Measurements from ENCODE around the gene SORBS1.

SORBS1 gene

DNA sequence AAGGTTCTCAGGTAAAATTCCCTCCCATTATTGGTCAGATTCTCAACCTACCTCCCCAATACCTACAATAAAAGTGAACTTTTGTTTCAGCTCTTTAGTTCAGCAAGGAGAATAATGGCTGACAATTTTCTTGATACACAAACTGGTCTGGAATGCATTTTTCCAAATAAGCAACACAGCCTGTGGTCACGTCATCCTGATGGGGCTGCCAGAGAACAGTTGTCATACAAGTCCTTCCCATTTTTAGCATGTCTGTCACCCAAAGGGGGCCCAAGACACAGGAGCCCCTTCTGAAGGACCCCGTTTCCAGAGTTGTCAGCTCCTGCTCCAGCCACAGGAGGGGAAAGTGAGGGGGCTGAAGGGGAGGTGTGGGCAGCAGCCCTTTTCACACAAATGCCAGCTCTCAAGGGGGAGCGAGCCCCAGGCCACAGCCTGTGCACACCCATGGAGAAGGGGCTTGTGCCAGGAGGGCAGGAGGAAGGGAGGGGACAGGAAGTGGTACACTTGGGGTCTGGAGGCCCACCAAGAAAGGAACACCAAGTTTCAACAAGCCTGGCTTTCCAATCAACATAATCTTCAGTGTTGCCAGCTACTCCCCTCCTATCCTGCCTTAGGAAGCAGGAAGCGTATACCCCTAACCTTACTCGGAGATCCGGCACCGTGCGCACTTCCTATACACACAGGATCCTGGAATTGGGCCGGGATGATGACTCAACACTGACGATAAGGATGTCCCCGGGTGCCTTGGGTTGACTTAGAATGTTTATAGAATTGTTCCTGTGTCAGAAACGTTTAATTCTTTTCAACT lies 227.0 kb downstream of the SORBS1 start:
- no peaks in the 10 kb centered on the region for H3K4me1 ChIP-seq (ENCODE audit: control insufficient read depth, insufficient read depth, low read length, poor library complexity, severe bottlenecking)
- no peak for DNase-seq
- no peaks in the 10 kb centered on the region for H3K27me3 ChIP-seq (replicated peaks; ENCODE audit: control insufficient read depth, insufficient read depth, low read length, poor library complexity, severe bottlenecking)
- no peaks in the 10 kb centered on the region for H3K9me3 ChIP-seq (ENCODE audit: control insufficient read depth, low read length)
- H3K27ac ChIP-seq (ENCODE audit: insufficient read depth, low read length, poor library complexity, severe bottlenecking): no peak overlapping the region
- H3K4me3 ChIP-seq (ENCODE audit: insufficient read depth, low read depth, low read length, poor library complexity, severe bottlenecking): no peak overlapping the region
- H3K36me3 ChIP-seq (ENCODE audit: control insufficient read depth, insufficient read depth, low read length): no peaks in the 10 kb centered on the region

DNA sequence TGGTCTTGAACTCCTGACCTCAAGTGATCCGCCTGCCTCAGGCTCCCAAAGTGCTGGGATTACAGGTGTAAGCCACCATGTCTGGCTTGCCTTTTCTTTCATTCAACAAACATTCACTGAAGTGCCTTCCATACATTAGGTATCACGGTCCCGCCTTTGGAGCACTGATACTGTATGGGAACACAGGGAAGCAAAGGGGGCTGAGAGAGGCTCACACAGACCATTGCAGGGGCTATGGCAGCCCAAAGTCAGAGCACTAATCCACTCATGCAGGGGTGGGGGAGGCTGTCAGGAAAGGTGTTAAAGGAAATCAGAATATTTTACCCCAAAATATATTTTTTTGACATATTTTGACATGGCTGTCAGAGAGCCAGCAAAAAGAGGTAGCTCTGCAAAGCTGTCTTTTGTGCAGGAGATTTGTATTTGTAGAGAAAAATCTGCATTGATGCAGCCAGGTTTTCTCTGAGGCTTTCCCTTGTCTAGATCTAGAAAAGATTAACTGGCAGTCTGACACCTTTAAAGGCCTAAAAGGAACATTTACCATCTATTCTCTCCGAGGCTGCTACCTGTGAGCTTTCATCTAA lies 228.4 kb downstream of the SORBS1 start:
- DNase-seq: no peak
- H3K36me3 ChIP-seq (ENCODE audit: control insufficient read depth, insufficient read depth, low read length): no peaks in the 10 kb centered on the region
- no peaks in the 10 kb centered on the region for H3K9me3 ChIP-seq (ENCODE audit: control insufficient read depth, low read length)
- no peak overlapping the region for H3K27ac ChIP-seq (ENCODE audit: insufficient read depth, low read length, poor library complexity, severe bottlenecking)
- H3K27me3 ChIP-seq (replicated peaks; ENCODE audit: control insufficient read depth, insufficient read depth, low read length, poor library complexity, severe bottlenecking): no peaks in the 10 kb centered on the region
- no peak overlapping the region for H3K4me3 ChIP-seq (ENCODE audit: insufficient read depth, low read depth, low read length, poor library complexity, severe bottlenecking)
- no peaks in the 10 kb centered on the region for H3K4me1 ChIP-seq (ENCODE audit: control insufficient read depth, insufficient read depth, low read length, poor library complexity, severe bottlenecking)

- Histone ChIP-seq H3K27me3 (replicated peaks; ENCODE audit: control insufficient read depth, insufficient read depth, low read length, poor library complexity, severe bottlenecking) (no peaks in the 10 kb centered on the region), H3K27ac (ENCODE audit: insufficient read depth, low read length, poor library complexity, severe bottlenecking) (no peak overlapping the region), H3K36me3 (ENCODE audit: control insufficient read depth, insufficient read depth, low read length) (no peaks in the 10 kb centered on the region), H3K9me3 (ENCODE audit: control insufficient read depth, low read length) (no peaks in the 10 kb centered on the region), H3K4me3 (ENCODE audit: insufficient read depth, low read depth, low read length, poor library complexity, severe bottlenecking) (no peak overlapping the region), H3K4me1 (ENCODE audit: control insufficient read depth, insufficient read depth, low read length, poor library complexity, severe bottlenecking) (no peaks in the 10 kb centered on the region)
- DNase-seq: no peak
Measured at GRCh38 chr10:95331596-95332130, 229.5 kb downstream of the SORBS1 start.

DNA sequence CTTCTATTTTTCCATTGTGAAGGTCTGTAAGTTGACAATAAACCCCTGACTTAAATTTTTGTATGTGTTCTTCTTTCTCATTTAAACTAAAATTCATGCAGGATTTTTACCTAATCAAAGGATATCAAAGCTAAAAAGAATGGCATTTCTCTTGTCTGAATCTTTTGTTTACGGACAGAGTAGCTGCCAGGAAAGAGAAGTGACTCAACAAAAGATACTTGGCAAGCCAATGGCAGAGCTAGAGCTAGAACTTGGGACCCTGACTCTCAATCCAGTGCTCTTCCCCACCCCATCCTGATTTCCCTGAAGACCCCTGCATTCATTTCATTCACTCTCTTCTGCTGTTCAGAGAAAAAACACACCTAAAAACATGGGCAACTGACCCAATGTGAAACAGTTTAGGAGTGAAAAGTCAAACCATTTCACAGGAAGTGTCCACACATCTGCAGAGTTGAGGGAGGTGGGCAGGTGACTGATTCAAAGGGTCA lies 230.2 kb downstream of the SORBS1 start:
- no peak overlapping the region for H3K4me3 ChIP-seq (ENCODE audit: insufficient read depth, low read depth, low read length, poor library complexity, severe bottlenecking)
- H3K4me1 ChIP-seq (ENCODE audit: control insufficient read depth, insufficient read depth, low read length, poor library complexity, severe bottlenecking): no peaks in the 10 kb centered on the region
- H3K36me3 ChIP-seq (ENCODE audit: control insufficient read depth, insufficient read depth, low read length): no peaks in the 10 kb centered on the region
- no peak overlapping the region for H3K27ac ChIP-seq (ENCODE audit: insufficient read depth, low read length, poor library complexity, severe bottlenecking)
- no peaks in the 10 kb centered on the region for H3K27me3 ChIP-seq (replicated peaks; ENCODE audit: control insufficient read depth, insufficient read depth, low read length, poor library complexity, severe bottlenecking)
- no peaks in the 10 kb centered on the region for H3K9me3 ChIP-seq (ENCODE audit: control insufficient read depth, low read length)
- no peak for DNase-seq

- H3K4me3 ChIP-seq (ENCODE audit: insufficient read depth, low read depth, low read length, poor library complexity, severe bottlenecking): no peak overlapping the region
- no peak for DNase-seq
- no peaks in the 10 kb centered on the region for H3K9me3 ChIP-seq (ENCODE audit: control insufficient read depth, low read length)
- H3K27ac ChIP-seq (ENCODE audit: insufficient read depth, low read length, poor library complexity, severe bottlenecking): no peak overlapping the region
- H3K36me3 ChIP-seq (ENCODE audit: control insufficient read depth, insufficient read depth, low read length): no peaks in the 10 kb centered on the region
- H3K27me3 ChIP-seq (replicated peaks; ENCODE audit: control insufficient read depth, insufficient read depth, low read length, poor library complexity, severe bottlenecking): no peaks in the 10 kb centered on the region
- H3K4me1 ChIP-seq (ENCODE audit: control insufficient read depth, insufficient read depth, low read length, poor library complexity, severe bottlenecking): no peaks in the 10 kb centered on the region
Measured at GRCh38 chr10:95329296-95329695, 231.9 kb downstream of the SORBS1 start.

DNA sequence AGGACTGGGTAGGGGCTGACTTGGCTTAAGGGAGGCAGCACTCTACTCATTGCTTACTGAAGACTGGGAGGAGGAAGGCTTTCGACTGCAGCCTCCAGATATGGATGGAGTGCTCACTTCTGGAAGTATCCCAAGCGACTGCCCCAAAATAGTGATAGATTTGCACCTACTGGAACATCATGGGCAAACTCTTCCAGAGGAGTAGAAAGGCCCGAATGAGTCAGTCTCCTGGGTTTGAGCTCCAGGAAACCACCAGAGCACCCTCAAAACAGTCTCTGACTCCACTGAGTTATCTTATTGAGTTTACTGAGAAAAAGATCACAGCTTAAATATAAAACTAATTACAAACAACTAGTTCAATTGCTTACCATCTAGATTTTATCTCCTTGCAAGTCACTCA lies 233.2 kb downstream of the SORBS1 start:
- Histone ChIP-seq H3K9me3 (ENCODE audit: control insufficient read depth, low read length) (no peaks in the 10 kb centered on the region), H3K27ac (ENCODE audit: insufficient read depth, low read length, poor library complexity, severe bottlenecking) (no peak overlapping the region), H3K27me3 (replicated peaks; ENCODE audit: control insufficient read depth, insufficient read depth, low read length, poor library complexity, severe bottlenecking) (no peaks in the 10 kb centered on the region), H3K36me3 (ENCODE audit: control insufficient read depth, insufficient read depth, low read length) (no peaks in the 10 kb centered on the region), H3K4me1 (ENCODE audit: control insufficient read depth, insufficient read depth, low read length, poor library complexity, severe bottlenecking) (no peaks in the 10 kb centered on the region), H3K4me3 (ENCODE audit: insufficient read depth, low read depth, low read length, poor library complexity, severe bottlenecking) (no peak overlapping the region)
- DNase-seq: no peak

DNA sequence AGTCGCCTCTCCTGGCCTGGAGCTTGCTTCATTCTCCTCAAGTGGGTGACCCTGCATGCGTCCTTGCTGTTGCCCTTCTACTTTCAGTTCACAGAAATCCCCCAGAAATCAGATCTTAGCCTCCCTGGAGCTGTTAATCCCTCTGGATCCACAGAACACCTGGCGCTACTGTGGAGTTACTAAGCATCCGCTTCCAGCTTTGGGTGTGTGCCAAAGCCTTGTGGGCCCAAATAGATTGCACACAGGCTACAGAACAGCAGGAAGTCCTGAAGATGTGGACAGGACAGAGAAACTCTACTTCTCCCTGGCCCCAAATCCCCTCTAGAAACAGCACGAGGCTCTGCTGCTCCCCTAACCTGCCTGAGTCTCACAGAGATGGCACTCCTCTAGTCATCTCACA lies 233.8 kb downstream of the SORBS1 start:
- Histone ChIP-seq H3K4me1 (ENCODE audit: control insufficient read depth, insufficient read depth, low read length, poor library complexity, severe bottlenecking) (no peaks in the 10 kb centered on the region), H3K36me3 (ENCODE audit: control insufficient read depth, insufficient read depth, low read length) (no peaks in the 10 kb centered on the region), H3K9me3 (ENCODE audit: control insufficient read depth, low read length) (no peaks in the 10 kb centered on the region), H3K27ac (ENCODE audit: insufficient read depth, low read length, poor library complexity, severe bottlenecking) (no peak overlapping the region), H3K4me3 (ENCODE audit: insufficient read depth, low read depth, low read length, poor library complexity, severe bottlenecking) (no peak overlapping the region), H3K27me3 (replicated peaks; ENCODE audit: control insufficient read depth, insufficient read depth, low read length, poor library complexity, severe bottlenecking) (no peaks in the 10 kb centered on the region)
- no peak for DNase-seq

GRCh38 chr10:95326396-95326795 lies 234.8 kb downstream of the SORBS1 start:
- Histone ChIP-seq H3K4me1 (ENCODE audit: control insufficient read depth, insufficient read depth, low read length, poor library complexity, severe bottlenecking) (no peaks in the 10 kb centered on the region), H3K27me3 (replicated peaks; ENCODE audit: control insufficient read depth, insufficient read depth, low read length, poor library complexity, severe bottlenecking) (no peaks in the 10 kb centered on the region)

DNA sequence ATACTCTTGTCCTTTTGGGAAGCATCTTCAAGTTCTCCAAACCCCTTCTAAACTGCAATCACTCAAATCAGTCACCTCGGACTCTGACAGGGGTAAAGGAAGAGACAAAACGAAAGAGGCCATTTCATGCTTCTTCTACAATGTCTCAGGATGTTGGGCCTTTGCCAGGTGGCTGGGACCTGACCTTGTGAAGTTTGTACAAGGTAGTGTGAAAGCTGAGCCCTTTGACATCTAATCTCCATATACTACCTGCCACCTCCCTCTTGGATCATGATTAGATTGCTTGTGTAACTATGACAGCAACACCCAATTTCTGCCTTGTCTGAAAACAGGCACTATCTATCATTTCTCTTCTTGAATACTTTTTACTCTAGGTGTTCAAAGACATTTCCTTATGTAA lies 235.3 kb downstream of the SORBS1 start:
- H3K36me3 ChIP-seq (ENCODE audit: control insufficient read depth, insufficient read depth, low read length): no peaks in the 10 kb centered on the region
- H3K9me3 ChIP-seq (ENCODE audit: control insufficient read depth, low read length): no peaks in the 10 kb centered on the region
- H3K27ac ChIP-seq (ENCODE audit: insufficient read depth, low read length, poor library complexity, severe bottlenecking): no peak overlapping the region
- DNase-seq: no peak
- H3K4me1 ChIP-seq (ENCODE audit: control insufficient read depth, insufficient read depth, low read length, poor library complexity, severe bottlenecking): no peaks in the 10 kb centered on the region
- no peaks in the 10 kb centered on the region for H3K27me3 ChIP-seq (replicated peaks; ENCODE audit: control insufficient read depth, insufficient read depth, low read length, poor library complexity, severe bottlenecking)
- no peak overlapping the region for H3K4me3 ChIP-seq (ENCODE audit: insufficient read depth, low read depth, low read length, poor library complexity, severe bottlenecking)

More at GRCh38 chr10:95326396-95326795, 234.8 kb downstream of the SORBS1 start:
- Histone ChIP-seq H3K9me3 (ENCODE audit: control insufficient read depth, low read length) (no peaks in the 10 kb centered on the region), H3K27ac (ENCODE audit: insufficient read depth, low read length, poor library complexity, severe bottlenecking) (no peak overlapping the region), H3K36me3 (ENCODE audit: control insufficient read depth, insufficient read depth, low read length) (no peaks in the 10 kb centered on the region), H3K4me3 (ENCODE audit: insufficient read depth, low read depth, low read length, poor library complexity, severe bottlenecking) (no peak overlapping the region)
- no peak for DNase-seq
